HepG2 (cell line): ENCODE data around the gene NDUFAF3. TPM values are rescaled to one million over a fixed set of nuclear protein-coding genes. Genes with fewer than 3 reads are reported as not detected.

ENCODE experiments used
- FOXA3 ChIP-seq: IDR thresholded peaks from 2 replicates; pipeline ENCODE4 v1.6.1; 2016; ENCODE audit warnings: missing genetic modification reagents, missing compliant biosample characterization
- HCFC1 ChIP-seq: fragments of 150-350 bp; IDR thresholded peaks from 2 replicates; pipeline ENCODE4 v1.6.1; 2014; ENCODE audit warnings: low read depth, low read length
- JUN ChIP-seq: sonication (generic); formaldehyde crosslinking; IDR thresholded peaks from 2 replicates; pipeline ENCODE4 v1.4.0; 2020; ENCODE audit warnings: mild to moderate bottlenecking, missing genetic modification reagents
- KDM5B ChIP-seq: sonication (generic); formaldehyde crosslinking; IDR thresholded peaks from 2 replicates; pipeline ENCODE4 v1.4.0; 2020; ENCODE audit warnings: missing genetic modification reagents, mild to moderate bottlenecking, borderline replicate concordance
- KMT2A ChIP-seq: sonication (generic); formaldehyde crosslinking; IDR thresholded peaks from 2 replicates; pipeline ENCODE4 v1.4.0; 2020; ENCODE audit warnings: missing genetic modification reagents
- KMT2B ChIP-seq: IDR thresholded peaks from 2 replicates; pipeline ENCODE4 v1.6.1; 2016; ENCODE audit warnings: missing genetic modification reagents, missing compliant biosample characterization
- MTA3 ChIP-seq: sonication (generic); formaldehyde crosslinking; IDR thresholded peaks from 2 replicates; pipeline ENCODE4 v1.4.0; 2020; ENCODE audit warnings: missing genetic modification reagents
- NKX3-1 ChIP-seq: sonication (generic); formaldehyde crosslinking; IDR thresholded peaks from 2 replicates; pipeline ENCODE4 v1.5.0; 2020; ENCODE audit warnings: missing genetic modification reagents
- NR1H2 ChIP-seq: sonication (generic); formaldehyde crosslinking; IDR thresholded peaks from 2 replicates; pipeline ENCODE4 v1.8.1; 2022; ENCODE audit warnings: low read depth, missing genetic modification reagents, borderline replicate concordance
- NRL ChIP-seq: sonication (generic); formaldehyde crosslinking; IDR thresholded peaks from 2 replicates; pipeline ENCODE4 v1.5.0; 2020; ENCODE audit warnings: missing genetic modification reagents, mild to moderate bottlenecking, moderate library complexity, borderline replicate concordance
- SNAI1 ChIP-seq: sonication (generic); formaldehyde crosslinking; IDR thresholded peaks from 2 replicates; pipeline ENCODE4 v1.5.0; 2020; ENCODE audit warnings: mild to moderate bottlenecking, missing genetic modification reagents, borderline replicate concordance
- SP140L ChIP-seq: sonication (generic); formaldehyde crosslinking; IDR thresholded peaks from 2 replicates; pipeline ENCODE4 v1.4.0; 2020; ENCODE audit warnings: missing genetic modification reagents, borderline replicate concordance
- TCF12 ChIP-seq, 2 experiments: fragments of 450-650 bp in 1 of 2; sonication (generic) in 1 of 2; formaldehyde crosslinking in 1 of 2; IDR thresholded peaks; 2 replicates each; pipeline versions ENCODE4 v1.6.1 to v1.8.0; 2017 to 2022; ENCODE audit warnings: antibody characterized with exemption in 1 of 2, mild to moderate bottlenecking in 1 of 2, missing genetic modification reagents in 1 of 2, moderate library complexity in 1 of 2
- WIZ ChIP-seq: sonication (generic); formaldehyde crosslinking; IDR thresholded peaks from 2 replicates; pipeline ENCODE4 v1.5.1; 2020; ENCODE audit warnings: mild to moderate bottlenecking, missing genetic modification reagents
- YEATS2 ChIP-seq: sonication (generic); formaldehyde crosslinking; IDR thresholded peaks from 2 replicates; pipeline ENCODE4 v1.4.0; 2020; ENCODE audit warnings: missing genetic modification reagents, borderline replicate concordance
- ZZZ3 ChIP-seq: sonication (generic); formaldehyde crosslinking; IDR thresholded peaks from 2 replicates; pipeline ENCODE4 v1.4.0; 2020; ENCODE audit warnings: missing genetic modification reagents, mild to moderate bottlenecking, borderline replicate concordance
- polyA plus RNA-seq, 8 experiments: library from polyadenylated mRNA; depleted of rRNA in 3 of 8; stranded (reverse) in 7 of 8; unstranded in 1 of 8; fragments of >200 nt; fragmentation: Illumina TruSeq in 4 of 8; extraction: Trizol in 4 of 8; gene quantifications; 2 replicates each; pipeline versions ENCODE4 v1.2.1 to v1.2.3, GENCODE V29; 2011 to 2016; ENCODE audit warnings: low read depth in 4 of 8, missing spikeins in 1 of 8, mixed read lengths in 1 of 8; ENCODE audit not compliant: insufficient read depth in 1 of 8
- total RNA-seq, 5 experiments: library from RNA; depleted of rRNA; stranded (reverse); fragments of >200 nt; fragmentation: Illumina TruSeq; extraction: Trizol; gene quantifications; 2 replicates each; pipeline ENCODE4 v1.2.3, GENCODE V29; 2016; ENCODE audit warnings: low read depth in 1 of 5
- TF ChIP-seq, protein P1 (sequence below): sonication (generic); formaldehyde crosslinking; IDR thresholded peaks from 2 replicates; pipeline ENCODE4 v1.4.0; 2020; ENCODE audit warnings: missing genetic modification reagents
- TF ChIP-seq, protein P2 (sequence below): sonication (generic); formaldehyde crosslinking; IDR thresholded peaks from 2 replicates; pipeline ENCODE4 v1.8.1; 2023; ENCODE audit warnings: missing genetic modification reagents, inconsistent platforms, borderline replicate concordance
- TF ChIP-seq, protein P3 (sequence below): sonication (generic); formaldehyde crosslinking; IDR thresholded peaks from 2 replicates; pipeline ENCODE4 v1.8.1; 2023; ENCODE audit warnings: missing genetic modification reagents, mild to moderate bottlenecking, borderline replicate concordance
- TF ChIP-seq, protein P4 (sequence below): sonication (generic); formaldehyde crosslinking; IDR thresholded peaks from 2 replicates; pipeline ENCODE4 v1.4.0; 2020; ENCODE audit warnings: mild to moderate bottlenecking, missing genetic modification reagents
- TF ChIP-seq, protein P5 (sequence below): IDR thresholded peaks from 2 replicates; pipeline ENCODE4 v1.6.1; 2012; ENCODE audit warnings: inconsistent platforms
- TF ChIP-seq, protein P6 (sequence below): sonication (generic); formaldehyde crosslinking; IDR thresholded peaks from 2 replicates; pipeline ENCODE4 v1.9.0; 2021; ENCODE audit warnings: missing genetic modification reagents, borderline replicate concordance

NDUFAF3 gene
- total and polyA plus RNA-seq, 2 of the 13 experiments (the other 11 are each of a cell fraction or from before 2014, with no cell fraction given) = 39.0 to 50.0 TPM

DNA sequence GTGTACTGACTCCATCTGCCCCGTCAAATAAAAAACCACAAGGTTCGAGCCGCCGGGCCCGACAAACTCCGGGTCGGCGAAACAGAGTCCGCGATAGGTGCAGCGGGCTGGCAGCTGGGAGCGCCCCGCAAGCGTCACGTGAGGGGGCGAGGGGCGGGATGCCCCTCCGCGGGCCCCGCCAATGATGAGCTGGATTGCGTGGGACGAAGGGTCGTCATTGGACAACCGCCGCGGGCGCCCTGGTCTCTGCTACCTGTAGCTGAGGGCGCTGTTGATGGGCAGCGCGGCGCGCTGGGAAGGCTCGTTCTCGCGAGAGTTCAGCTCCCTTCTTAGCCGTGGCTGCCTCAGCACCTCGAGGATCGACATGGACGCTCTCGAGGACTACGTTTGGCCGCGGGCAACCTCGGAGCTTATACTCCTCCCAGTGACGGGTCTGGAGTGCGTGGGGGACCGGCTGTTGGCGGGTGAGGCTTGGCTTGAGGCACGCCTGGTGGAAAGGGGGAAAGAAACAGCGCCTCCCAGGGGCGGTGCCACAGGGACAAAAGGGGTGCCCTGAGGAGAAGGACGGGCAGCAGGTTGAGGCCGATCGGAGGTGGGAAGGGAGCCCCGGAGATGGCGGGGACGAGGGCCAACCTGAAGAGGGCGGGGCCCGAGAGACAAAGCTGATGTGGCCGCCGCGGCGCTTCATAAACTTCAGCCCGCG, 14.7 kb upstream of the NDUFAF3 start, which contains the start of gene WDR6 (continued):
- TF ChIP-seq, protein P1, sequence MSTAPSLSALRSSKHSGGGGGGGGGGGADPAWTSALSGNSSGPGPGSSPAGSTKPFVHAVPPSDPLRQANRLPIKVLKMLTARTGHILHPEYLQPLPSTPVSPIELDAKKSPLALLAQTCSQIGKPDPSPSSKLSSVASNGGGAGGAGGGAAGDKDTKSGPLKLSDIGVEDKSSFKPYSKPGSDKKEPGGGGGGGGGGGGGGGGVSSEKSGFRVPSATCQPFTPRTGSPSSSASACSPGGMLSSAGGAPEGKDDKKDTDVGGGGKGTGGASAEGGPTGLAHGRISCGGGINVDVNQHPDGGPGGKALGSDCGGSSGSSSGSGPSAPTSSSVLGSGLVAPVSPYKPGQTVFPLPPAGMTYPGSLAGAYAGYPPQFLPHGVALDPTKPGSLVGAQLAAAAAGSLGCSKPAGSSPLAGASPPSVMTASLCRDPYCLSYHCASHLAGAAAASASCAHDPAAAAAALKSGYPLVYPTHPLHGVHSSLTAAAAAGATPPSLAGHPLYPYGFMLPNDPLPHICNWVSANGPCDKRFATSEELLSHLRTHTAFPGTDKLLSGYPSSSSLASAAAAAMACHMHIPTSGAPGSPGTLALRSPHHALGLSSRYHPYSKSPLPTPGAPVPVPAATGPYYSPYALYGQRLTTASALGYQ (CRISPR knock-in tag) = no peak
- TF ChIP-seq FOXA3 (CRISPR knock-in tag) (peak; percentile 54), KMT2B (CRISPR knock-in tag) (peak; percentile 66; the same call in 1 of the 2 replicates), ZZZ3 (CRISPR knock-in tag) (peak; percentile 42; the same call in 1 of the 2 replicates), KDM5B (CRISPR knock-in tag) (peak; percentile 78), NKX3-1 (peak; percentile 42; the same call in 1 of the 2 replicates), JUN (CRISPR knock-in tag) (no peak), NR1H2 (CRISPR knock-in tag) (no peak), WIZ (CRISPR knock-in tag) (no peak), NRL (no peak), SP140L (CRISPR knock-in tag) (0 out of 2 replicates have a peak, but pooled peaks have one; percentile 20), SNAI1 (CRISPR knock-in tag) (peak; percentile 52; the same call in 1 of the 2 replicates), YEATS2 (peak; percentile 91), KMT2A (CRISPR knock-in tag) (no peak; the same call in 1 of the 2 replicates), MTA3 (CRISPR knock-in tag) (0 out of 2 replicates have a peak, but pooled peaks have one; percentile 20), TCF12 (IDR thresholded peaks at IDR 0.05) (no peak), TCF12 (CRISPR knock-in tag; IDR thresholded peaks at IDR 0.05) (0 out of 2 replicates have a peak, but pooled peaks have one; percentile 46), HCFC1 (no peak)
- TF ChIP-seq, protein P2, sequence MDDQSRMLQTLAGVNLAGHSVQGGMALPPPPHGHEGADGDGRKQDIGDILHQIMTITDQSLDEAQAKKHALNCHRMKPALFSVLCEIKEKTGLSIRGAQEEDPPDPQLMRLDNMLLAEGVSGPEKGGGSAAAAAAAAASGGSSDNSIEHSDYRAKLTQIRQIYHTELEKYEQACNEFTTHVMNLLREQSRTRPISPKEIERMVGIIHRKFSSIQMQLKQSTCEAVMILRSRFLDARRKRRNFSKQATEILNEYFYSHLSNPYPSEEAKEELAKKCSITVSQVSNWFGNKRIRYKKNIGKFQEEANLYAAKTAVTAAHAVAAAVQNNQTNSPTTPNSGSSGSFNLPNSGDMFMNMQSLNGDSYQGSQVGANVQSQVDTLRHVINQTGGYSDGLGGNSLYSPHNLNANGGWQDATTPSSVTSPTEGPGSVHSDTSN = no peak; the same call in 1 of the 2 replicates
- TF ChIP-seq, protein P3, sequence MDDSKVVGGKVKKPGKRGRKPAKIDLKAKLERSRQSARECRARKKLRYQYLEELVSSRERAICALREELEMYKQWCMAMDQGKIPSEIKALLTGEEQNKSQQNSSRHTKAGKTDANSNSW (CRISPR knock-in tag) = no peak
- TF ChIP-seq, protein P4, sequence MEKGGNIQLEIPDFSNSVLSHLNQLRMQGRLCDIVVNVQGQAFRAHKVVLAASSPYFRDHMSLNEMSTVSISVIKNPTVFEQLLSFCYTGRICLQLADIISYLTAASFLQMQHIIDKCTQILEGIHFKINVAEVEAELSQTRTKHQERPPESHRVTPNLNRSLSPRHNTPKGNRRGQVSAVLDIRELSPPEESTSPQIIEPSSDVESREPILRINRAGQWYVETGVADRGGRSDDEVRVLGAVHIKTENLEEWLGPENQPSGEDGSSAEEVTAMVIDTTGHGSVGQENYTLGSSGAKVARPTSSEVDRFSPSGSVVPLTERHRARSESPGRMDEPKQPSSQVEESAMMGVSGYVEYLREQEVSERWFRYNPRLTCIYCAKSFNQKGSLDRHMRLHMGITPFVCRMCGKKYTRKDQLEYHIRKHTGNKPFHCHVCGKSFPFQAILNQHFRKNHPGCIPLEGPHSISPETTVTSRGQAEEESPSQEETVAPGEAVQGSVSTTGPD (CRISPR knock-in tag) = peak; percentile 42; the same call in 1 of the 2 replicates
- TF ChIP-seq, protein P5, sequence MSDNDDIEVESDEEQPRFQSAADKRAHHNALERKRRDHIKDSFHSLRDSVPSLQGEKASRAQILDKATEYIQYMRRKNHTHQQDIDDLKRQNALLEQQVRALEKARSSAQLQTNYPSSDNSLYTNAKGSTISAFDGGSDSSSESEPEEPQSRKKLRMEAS = peak; percentile 97
- TF ChIP-seq, protein P6, sequence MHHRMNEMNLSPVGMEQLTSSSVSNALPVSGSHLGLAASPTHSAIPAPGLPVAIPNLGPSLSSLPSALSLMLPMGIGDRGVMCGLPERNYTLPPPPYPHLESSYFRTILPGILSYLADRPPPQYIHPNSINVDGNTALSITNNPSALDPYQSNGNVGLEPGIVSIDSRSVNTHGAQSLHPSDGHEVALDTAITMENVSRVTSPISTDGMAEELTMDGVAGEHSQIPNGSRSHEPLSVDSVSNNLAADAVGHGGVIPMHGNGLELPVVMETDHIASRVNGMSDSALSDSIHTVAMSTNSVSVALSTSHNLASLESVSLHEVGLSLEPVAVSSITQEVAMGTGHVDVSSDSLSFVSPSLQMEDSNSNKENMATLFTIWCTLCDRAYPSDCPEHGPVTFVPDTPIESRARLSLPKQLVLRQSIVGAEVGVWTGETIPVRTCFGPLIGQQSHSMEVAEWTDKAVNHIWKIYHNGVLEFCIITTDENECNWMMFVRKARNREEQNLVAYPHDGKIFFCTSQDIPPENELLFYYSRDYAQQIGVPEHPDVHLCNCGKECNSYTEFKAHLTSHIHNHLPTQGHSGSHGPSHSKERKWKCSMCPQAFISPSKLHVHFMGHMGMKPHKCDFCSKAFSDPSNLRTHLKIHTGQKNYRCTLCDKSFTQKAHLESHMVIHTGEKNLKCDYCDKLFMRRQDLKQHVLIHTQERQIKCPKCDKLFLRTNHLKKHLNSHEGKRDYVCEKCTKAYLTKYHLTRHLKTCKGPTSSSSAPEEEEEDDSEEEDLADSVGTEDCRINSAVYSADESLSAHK (CRISPR knock-in tag) = no peak
